ENCODE measurements around the gene SUOX.
"Not testable (repeated sequence)": the region's sequence is repeated elsewhere in the genome, so short reads cannot be mapped to it uniquely, and the experiment has no call there.

The SUOX gene

DNA sequence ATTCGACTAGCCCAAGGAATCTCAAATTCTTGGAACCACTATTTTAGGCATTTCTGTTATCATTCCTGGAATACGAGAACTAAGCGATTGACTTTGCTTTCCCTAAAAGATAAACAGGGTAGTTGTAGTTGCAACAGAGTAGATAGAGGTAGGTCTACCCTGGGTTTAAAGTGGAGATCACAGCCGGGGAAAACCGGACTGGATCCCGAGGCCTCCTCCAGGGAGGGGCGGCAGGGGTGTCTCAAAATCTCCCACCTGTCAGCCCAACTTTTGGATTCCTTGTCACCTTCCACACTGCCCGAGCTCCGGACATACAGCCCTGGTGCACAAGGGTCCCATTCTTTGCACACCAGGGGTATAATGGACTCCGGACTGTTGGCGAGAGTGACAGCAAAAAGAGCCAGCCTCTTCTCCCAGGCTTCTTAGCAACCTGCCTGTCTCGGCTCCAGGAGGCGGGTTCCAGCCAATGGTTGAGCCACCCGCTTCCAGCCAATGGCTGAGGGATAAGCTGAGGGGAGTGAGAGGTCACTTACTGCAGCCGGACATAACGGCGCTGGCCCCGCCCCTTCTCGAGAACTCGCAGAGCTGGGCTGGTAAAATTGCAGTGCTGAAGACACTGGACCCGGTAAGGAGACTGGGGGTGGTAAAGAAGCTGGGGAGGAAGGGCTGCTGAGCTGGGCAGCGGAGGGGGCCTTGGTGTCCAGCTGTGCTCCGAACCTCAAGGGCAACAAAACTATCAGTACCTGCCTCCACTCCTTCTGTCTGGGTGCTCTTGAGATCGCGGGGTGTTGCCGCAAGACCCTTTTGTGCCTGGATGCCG is at the start of gene SUOX:
Gene SUOX, plus strand, starts transcription at position 562 of the 820 bp plus-strand sequence. CDS start 4,946 bp downstream, outside the sequence.
- DNase-seq: peak; percentile 89

DNA sequence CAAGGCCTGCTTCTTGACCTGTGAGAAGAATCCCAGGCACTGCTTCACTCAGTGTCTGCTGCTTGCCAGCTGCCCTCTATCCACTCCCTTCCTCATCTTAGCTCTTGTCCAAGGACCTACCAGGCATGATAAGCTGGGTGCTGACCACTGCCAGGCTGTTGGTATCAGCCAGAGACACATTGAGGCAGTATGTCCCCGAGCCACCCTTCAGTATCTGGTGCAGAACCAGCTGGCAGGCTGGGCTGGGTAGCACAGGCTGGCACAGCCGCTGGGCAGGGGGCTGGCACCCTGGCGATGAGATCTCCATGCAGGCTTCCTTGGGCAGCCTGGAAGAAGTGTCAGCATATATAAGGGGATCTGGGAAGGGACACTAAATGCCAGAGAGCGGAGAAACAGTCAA is 41.7 kb upstream of the SUOX start:
- no peak for DNase-seq

DNA sequence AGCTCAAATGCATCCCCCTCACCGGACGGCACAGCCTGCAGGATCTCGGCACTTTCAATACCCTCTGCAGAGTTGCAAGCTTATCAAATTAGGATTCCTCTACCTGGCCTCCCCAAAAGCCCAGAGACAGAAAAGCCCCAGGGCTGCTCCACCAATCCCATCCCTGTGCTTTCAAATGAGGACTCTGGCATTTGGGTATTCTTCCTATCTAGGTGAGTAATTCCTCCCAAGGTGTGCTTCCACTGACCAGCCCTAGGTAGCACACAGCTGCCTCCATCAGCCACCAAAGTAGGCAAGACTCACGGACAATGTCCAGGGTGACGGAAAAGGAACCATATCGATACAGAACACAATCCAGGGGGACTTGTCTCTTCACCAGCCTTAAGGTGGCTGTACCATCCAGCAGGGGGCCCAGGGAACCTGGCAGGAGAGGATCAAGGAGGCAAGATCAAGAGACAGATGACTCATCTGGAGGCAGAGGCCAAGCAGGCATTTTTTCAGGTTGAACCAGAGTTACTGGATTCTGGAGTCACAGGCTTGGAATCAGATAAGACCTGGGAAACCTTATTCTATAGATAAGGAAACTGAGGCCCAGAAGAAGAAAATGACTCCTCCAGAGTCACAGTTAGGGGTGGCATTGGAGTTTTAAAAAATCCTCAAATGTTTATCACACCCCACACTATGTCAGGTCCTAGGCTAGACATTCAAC is 41.1 kb upstream of the SUOX start:
- peak; percentile 8 for DNase-seq

DNA sequence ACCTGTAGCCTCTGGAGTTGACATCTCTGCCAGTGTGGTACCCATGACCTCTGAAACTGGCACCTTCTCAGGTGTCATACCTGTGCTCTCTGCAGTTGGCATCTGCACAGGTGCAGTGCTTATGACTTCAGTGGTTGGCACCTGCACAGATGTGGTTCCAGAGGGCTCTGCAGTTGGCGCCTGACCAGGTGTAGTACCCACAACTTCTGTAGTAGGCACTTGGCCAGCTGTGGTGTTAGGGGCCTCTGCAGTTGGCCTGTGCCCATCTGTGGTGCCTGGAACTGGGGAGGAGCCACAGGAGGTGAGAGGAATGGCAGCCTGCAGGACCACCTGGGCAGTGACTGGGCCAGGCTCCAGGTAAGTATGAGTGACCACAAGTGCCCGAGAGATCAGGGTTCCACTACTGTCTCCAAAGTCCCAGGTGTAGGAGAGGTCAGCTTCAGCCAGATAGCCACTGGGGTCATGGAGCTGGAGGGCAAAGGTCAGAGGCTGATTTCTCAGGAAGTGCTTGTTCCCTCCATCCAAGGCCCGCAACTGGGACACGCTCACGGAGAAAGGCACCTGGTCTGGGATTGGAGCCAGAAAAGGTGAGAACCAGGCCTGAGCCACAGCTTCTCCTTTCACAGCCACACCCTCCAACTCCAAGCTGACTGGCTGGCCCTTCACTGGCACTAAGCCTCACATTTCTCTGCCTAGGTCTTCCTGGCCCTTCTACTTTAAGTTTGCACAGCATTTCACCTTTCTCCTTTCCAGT is 39.8 kb upstream of the SUOX start:
- DNase-seq: no peak

DNA sequence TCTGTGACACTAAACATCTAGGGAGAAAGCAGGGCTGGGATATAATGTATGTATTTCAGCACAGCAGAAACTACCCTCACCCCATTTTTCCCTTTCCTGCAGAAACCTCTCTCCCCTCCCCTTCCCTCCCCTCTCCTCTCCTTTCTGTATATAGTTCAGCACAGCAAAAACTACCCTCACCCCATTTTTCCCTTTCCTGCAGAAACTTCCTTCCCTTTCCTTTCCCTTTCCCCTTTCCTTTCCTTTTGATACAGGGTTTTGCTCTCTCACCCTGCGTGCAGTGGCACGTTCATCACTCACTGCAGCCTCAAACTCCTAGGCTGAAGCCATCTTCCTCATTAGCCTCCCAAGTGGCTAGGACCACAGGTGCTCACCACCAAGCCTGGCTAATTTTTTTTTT is 33.3 kb upstream of the SUOX start:
- no peak for DNase-seq

DNA sequence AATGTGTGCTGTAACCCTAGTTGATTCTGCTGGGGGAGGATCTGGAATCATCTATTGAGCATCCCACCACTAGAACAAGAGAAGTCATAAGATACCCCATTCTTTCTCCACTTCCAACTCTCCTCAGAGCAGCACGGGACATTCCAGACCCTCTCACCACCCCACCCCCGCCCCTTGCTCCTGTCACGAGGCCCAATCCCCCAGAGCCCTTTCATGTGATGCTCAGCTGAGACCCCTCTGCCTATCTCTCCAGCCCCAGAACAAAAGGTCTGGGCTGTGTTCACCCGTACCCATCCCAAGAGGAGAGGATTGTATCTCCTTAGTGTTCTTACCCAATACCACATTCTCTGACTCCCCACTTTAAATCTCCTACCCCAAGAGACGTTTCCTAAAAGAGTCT is 31.8 kb upstream of the SUOX start:
- DNase-seq: no peak

DNA sequence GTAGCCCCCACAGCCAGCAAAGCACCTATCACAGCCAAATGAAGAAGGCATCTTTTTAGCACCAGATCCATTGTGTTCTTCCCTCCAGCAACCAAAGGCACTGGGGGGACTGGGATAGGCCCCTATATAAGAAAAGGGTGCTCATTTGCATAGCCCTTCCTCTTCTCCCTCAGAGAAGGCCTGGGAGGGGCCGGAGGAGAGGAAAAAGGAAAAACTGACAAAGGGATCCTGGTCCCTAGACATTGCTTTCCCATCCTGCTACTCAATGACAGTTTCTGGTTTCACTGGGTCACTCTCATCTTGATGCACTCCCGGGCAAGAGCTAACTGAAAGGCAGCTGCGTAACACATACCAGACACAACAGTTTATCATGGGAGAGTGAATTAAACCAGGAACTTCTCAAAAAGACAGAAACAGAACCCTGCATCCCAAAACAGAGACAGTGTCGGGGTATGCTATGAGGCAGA is 31.1 kb upstream of the SUOX start, which contains the start of gene PMEL:
Gene PMEL, minus strand, starts transcription at position 102 of the 467 bp plus-strand sequence. Its CDS starts 31 bp downstream, at position 71.
- DNase-seq: no peak

DNA sequence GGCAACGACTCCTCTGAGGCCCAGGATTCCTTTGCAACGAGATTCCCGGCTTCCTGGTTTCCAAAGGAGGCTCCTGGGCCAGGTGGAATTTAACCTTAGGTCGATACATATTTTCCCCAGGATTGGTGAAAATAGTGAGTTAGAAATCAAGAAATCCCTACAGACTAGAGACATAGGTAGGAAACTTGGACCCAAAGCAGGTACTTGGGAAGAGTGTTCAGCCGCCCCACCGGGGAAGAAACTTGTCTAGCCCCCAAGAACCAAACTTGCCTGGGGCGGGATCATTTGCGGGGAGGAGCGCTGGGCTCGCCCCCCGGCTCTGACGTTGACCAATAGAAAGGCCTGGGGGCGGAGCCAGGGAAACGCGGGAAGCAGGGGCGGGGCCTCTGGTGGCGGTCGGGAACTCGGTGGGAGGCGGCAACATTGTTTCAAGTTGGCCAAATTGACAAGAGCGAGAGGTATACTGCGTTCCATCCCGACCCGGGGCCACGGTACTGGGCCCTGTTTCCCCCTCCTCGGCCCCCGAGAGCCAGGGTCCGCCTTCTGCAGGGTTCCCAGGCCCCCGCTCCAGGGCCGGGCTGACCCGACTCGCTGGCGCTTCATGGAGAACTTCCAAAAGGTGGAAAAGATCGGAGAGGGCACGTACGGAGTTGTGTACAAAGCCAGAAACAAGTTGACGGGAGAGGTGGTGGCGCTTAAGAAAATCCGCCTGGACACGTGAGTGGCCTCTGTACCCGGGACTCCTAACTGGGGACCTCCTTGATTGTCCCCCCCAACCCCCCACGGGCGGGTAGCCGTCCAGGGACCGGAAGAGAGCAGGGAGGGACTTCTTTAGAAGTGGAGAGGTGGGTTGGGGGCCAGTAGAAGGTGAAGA is 30.4 kb upstream of the SUOX start, which contains the start of gene CDK2:
Gene CDK2, plus strand, starts transcription at position 423 of the 874 bp plus-strand sequence. Its CDS starts 179 bp downstream, at position 602.
- DNase-seq: peak; percentile 72

DNA sequence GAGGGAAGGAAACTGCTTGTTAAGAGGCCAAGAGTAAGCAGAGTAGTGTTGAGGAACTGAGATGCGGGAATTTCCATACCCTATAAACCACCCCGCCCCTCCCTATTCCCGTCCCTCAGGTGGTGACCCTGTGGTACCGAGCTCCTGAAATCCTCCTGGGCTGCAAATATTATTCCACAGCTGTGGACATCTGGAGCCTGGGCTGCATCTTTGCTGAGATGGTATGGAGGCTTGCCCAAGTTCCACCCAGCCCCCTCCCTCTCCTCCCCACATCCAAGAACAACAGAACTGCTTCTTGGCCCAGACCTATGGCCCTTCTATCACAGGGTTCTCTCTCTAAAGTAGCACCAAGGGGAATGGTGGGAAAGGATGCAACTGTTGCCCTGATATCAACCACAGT is 27.7 kb upstream of the SUOX start:
- DNase-seq: no peak

DNA sequence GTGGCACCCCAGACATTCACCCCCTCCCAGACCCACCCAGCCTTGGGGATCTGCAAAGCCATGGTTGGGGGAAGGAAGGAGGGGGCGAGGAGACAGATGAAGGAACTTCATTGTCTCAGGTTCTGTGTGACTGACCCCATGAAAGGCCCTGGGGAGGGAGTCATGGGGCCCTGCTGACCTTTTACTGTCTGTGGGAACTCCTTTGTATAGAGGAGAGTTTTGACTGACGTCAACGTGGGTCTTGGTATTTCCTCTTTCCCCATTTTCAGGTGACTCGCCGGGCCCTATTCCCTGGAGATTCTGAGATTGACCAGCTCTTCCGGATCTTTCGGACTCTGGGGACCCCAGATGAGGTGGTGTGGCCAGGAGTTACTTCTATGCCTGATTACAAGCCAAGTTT is 26.3 kb upstream of the SUOX start:
- no peak for DNase-seq

DNA sequence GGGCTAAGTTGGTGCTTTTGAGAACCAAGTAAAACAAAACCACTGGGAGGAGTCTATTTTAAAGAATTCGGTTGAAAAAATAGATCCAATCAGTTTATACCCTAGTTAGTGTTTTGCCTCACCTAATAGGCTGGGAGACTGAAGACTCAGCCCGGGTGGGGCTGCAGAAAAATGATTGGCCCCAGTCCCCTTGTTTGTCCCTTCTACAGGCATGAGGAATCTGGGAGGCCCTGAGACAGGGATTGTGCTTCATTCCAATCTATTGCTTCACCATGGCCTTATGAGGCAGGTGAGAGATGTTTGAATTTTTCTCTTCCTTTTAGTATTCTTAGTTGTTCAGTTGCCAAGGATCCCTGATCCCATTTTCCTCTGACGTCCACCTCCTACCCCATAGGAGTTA is 25.0 kb upstream of the SUOX start:
- DNase-seq: no peak

DNA sequence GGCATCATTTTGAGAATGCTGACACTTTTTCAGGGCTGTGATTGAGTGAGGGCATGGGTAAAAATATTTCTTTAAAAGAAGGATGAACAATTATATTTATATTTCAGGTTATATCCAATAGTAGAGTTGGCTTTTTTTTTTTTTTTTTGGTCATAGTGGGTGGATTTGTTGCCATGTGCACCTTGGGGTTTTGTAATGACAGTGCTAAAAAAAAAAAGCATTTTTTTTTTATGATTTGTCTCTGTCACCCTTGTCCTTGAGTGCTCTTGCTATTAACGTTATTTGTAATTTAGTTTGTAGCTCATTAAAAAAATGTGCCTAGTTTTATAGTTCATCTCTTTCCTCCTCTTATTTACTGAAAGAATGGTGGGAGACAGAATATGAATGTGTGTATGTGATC is 24.6 kb upstream of the SUOX start:
- no peak for DNase-seq

DNA sequence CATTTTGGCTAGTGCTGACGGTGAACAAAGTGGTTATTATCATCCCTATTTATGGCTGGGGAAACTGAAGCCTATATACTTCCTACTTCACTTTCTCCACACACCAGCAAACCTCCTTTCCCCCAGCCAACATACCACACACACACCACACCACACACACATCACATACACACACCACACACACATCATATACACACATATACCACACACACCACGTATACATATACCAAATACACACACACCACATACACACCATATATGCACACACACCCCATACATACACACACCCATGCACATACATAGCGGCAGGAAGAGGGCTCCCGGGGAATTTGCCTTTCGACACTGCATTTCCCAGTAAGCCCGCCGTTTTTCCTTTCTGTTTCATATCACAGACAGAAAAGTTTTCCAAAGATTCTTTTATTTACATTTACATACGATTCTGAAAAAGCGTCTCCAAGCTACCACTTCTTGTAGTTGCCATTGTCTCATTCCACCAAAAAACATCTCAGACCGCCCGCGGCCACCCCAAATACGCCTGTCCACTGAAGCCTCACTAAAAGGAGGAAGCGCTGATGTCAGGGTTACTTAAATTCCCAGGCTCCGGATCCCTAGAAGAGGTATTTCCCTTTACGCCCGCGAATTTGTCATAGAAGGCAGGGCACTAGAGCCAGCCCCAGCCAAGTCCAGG is 24.0 kb upstream of the SUOX start:
- no peak for DNase-seq

DNA sequence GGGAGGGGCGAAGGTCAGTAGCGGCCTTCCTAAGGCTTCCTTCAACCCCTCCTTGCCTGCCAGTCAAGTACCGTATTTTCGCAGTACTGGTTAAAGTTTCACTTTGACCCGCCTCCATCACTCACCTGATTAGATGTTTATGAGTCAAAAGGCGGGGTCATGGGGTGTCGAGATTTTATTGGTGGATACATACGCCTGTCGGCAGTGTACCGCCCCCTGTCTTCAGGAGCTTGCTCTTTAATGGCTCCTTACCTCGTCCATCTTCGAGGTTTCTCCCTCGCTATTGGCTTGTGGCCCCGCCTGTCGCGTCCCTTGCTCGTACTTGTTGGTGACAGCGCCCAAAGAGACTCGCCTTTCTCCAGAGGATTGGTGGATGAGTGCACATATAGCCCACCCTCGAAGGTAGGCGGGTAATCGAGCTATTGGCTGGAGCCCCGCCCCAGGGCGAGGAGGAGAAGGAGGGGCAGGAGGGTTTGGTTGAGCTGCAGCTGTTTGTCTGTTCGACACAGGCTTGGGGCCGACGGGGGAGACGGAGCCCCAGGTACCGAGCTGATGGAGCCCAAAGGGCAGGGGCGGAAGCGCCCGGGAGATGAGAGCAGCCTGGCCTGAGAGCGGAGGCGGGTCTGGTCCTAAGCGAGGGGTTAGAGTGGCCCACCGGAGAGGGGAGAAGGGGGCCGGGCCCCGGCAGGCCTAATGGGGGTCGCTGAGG is 23.3 kb upstream of the SUOX start, which contains the start of gene RAB5B:
Gene RAB5B, plus strand, starts transcription at position 480 of the 709 bp plus-strand sequence. CDS start 12,883 bp downstream, outside the sequence.
- peak; percentile 100 for DNase-seq

DNA sequence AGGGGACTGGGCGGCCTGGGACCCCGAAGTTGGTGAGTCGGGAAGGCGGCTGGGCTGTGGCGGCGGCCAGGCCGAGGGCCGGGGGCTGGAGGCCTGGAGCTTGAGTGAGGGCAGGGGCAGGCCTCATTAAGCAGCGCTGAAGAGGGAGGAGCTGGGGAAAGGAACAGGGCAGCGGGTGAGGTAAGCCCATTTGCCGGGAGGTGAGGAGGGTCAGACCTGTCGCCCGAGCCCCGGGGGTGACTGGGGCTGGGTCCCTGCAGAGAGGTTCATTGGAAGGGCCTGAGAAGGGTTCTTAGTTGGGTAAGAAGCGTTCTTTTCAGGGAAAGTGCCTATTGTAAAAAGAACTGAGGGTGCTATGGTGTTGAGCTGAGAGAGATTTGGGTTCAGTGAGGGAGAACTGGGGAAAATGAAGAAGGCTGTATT is 22.8 kb upstream of the SUOX start:
- no peak for DNase-seq

DNA sequence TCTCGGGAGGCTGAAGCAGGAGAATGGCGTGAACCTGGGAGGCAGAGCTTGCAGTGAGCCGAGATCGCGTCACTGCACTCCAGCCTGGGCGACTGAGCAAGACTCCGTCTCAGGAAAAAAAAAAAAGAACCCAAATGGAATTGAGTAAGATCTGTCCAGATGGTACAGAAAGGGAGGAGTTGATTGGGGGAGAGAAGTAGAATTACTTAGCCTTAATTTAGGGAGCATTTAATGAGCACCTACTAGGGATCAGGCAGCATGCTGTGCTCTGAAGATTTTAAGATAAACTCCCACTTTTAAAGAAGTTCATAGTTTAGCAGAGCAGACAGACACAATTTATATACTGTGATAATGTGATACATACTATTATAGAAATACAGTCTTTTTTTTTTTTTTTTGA is 18.7 kb upstream of the SUOX start:
- no peak for DNase-seq

DNA sequence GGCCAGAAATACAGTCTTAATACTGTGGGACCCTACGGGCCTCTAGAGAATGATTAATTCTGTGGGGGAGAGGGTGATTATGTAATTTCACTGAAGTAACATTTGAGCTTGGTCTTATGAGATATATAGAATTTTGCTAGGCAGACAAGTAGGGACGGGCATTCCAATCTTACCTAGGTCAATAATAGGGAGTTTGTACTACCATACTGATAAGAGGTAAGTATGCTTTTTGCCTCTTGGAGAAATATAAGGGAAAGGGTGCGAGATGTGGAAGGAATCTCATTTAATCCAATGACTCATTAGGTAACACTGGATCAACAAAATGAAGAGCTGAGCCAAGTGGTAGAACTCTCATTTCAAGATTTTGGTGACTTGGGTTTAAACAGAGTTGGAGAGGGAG is 18.0 kb upstream of the SUOX start:
- no peak for DNase-seq

DNA sequence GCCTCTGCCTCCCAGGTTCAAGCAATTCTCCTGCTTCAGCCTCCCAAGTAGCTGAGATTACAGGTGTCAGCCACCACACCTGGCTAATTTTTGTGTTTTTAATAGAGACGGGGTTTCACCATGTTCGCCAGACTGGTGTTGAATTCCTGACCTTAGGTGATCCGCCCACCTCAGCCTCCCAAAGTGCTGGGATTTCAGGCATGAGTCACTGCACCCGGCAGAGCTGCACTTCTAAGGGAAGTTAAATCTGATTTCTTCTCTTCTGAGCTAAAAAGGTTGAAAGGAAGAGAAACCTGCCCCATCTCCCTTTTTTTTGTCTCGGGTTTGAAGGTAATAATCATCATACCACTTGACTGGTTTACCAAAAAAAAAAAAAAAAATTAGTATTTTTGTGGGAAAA is 15.2 kb upstream of the SUOX start:
- not testable (repeated sequence) for DNase-seq

DNA sequence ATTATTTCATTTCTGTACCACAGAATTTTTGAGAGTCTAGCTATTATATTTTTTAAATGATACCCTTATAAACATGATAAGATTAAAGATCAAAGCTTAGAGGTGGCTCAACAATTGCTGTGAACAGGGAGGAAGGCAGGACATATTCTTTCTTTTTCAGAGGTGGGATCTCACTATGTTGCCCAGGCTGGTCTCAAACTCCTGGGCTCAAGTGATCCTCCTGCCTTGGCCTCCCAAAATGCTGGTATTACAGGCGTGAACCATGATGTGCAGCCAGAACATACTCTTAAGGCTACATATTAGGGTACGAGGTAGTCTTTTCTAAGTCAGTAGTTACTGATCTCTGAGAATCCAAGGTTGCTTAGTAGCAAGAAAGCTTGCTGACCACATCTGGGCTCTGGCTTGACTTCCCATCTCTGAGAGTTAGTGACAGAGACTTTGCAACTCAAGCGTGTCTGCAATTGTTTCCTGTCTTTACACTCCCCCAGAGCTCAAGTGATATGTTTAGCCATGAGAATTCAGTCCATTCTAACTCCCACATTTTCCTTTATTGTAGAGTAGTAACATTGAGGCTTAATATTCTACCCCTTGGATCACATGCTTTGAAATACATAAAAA is 14.6 kb upstream of the SUOX start:
- DNase-seq: peak; percentile 16

DNA sequence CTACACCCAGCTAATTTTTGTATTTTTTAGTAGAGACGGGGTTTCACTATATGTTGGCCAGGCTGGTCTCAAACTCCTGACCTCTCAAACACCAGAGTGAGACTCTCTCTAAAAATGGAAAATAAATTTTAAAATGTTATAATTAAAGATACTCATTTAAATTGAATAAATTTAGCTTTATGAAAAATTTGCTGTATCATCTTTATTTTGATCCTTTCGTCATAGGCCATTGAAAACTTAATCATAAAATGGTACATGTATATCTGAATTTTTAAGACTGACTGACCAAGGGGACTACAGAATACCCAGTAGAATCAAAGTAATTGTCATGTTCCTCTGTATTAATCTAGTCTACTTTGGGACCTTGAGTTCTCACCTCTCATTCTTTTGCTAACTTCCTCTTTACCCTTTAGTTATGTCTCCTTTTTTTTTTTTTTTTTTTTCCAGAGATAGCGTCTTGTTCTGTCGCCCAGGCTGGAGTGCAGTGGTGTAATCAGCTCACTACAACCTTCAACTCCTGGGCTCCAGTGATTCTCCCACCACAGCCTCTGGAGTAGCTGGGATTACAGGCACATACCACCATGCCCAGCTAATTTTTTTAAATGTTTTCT is 13.7 kb upstream of the SUOX start:
- DNase-seq: no peak

Data from GDM1 (cell line).